Measurements from ENCODE around the gene EYA3. TPM values are rescaled to one million over a fixed set of nuclear protein-coding genes. Genes with fewer than 3 reads are reported as not detected.

EYA3 gene
- total RNA-seq, 3 donors from 2014 or later (not counting 1 experiment from before 2014, with no cell fraction given): 17.7 to 25.2 (median 19.1) TPM

GRCh38 chr1:28037946-28038345, 50.5 kb downstream of the EYA3 start:
- intact Hi-C loops (cut with micrococcal nuclease): no loop called here
- Mint-ChIP-seq H3K4me3 (no peak overlapping the region), H3K36me3 (peaks cover 12% of the 10 kb centered on the region), H3K27ac (no peak overlapping the region), H3K27me3 (ENCODE audit: low read depth in 2 of 2) (no peaks in the 10 kb centered on the region), H3K9me3 (no peaks in the 10 kb centered on the region), H3K4me1 (no peaks in the 10 kb centered on the region)
- TF ChIP-seq CTCF (IDR thresholded peaks at IDR 0.05): no peak
- Histone ChIP-seq H3K9me3 (ENCODE audit: control insufficient read depth, insufficient read depth, low read length) (no peaks in the 10 kb centered on the region), H3K4me1 (ENCODE audit: control insufficient read depth, insufficient read depth, low read length) (no peaks in the 10 kb centered on the region), H3K4me3 (ENCODE audit: low read length) (no peak overlapping the region), H3K36me3 (ENCODE audit: control insufficient read depth, insufficient read depth, low read length) (peaks cover 43% of the 10 kb centered on the region), H3K27ac (ENCODE audit: low read length) (no peak overlapping the region), H3K27me3 (ENCODE audit: control insufficient read depth, insufficient read depth, low read length) (no peaks in the 10 kb centered on the region)
- 92% methylated on average over 8 of the region's 8 CpGs for WGBS (ENCODE audit: insufficient coverage)
- DNase-seq: no peak
- ATAC-seq: no peak

- ATAC-seq: no peak
- TF ChIP-seq CTCF (IDR thresholded peaks at IDR 0.05): no peak
- Mint-ChIP-seq H3K36me3 (peaks cover 12% of the 10 kb centered on the region), H3K27me3 (ENCODE audit: low read depth in 2 of 2) (no peaks in the 10 kb centered on the region), H3K9me3 (no peaks in the 10 kb centered on the region), H3K4me1 (no peaks in the 10 kb centered on the region), H3K4me3 (no peak overlapping the region), H3K27ac (peak overlapping the region in 1 of 2 donors; percentile 17)
- no peak overlapping the region for H3K27ac ChIP-seq (ENCODE audit: low read length)
- intact Hi-C loops (cut with micrococcal nuclease): no loop called here
- H3K4me1 ChIP-seq (ENCODE audit: control insufficient read depth, insufficient read depth, low read length): no peaks in the 10 kb centered on the region
- no peak for DNase-seq
- no peak overlapping the region for H3K4me3 ChIP-seq (ENCODE audit: low read length)
- no peaks in the 10 kb centered on the region for H3K27me3 ChIP-seq (ENCODE audit: control insufficient read depth, insufficient read depth, low read length)
- peaks cover 46% of the 10 kb centered on the region for H3K36me3 ChIP-seq (ENCODE audit: control insufficient read depth, insufficient read depth, low read length)
- no peaks in the 10 kb centered on the region for H3K9me3 ChIP-seq (ENCODE audit: control insufficient read depth, insufficient read depth, low read length)
Measured at GRCh38 chr1:28037206-28037605, 51.2 kb downstream of the EYA3 start.

GRCh38 chr1:28036431-28036830, 52.0 kb downstream of the EYA3 start:
- Mint-ChIP-seq H3K4me3 (no peak overlapping the region), H3K27me3 (ENCODE audit: low read depth in 2 of 2) (no peaks in the 10 kb centered on the region), H3K9me3 (no peaks in the 10 kb centered on the region), H3K27ac (peak overlapping the region in 1 of 2 donors; percentile 17), H3K36me3 (peaks cover 12% of the 10 kb centered on the region), H3K4me1 (no peaks in the 10 kb centered on the region)
- intact Hi-C loops (cut with micrococcal nuclease): no loop called here
- TF ChIP-seq CTCF (IDR thresholded peaks at IDR 0.05): no peak
- H3K36me3 ChIP-seq (ENCODE audit: control insufficient read depth, insufficient read depth, low read length): peaks cover 42% of the 10 kb centered on the region
- H3K4me3 ChIP-seq (ENCODE audit: low read length): no peak overlapping the region
- H3K27me3 ChIP-seq (ENCODE audit: control insufficient read depth, insufficient read depth, low read length): no peaks in the 10 kb centered on the region
- no peaks in the 10 kb centered on the region for H3K9me3 ChIP-seq (ENCODE audit: control insufficient read depth, insufficient read depth, low read length)
- no peak for DNase-seq
- no peak for ATAC-seq
- no peak overlapping the region for H3K27ac ChIP-seq (ENCODE audit: low read length)
- WGBS (ENCODE audit: insufficient coverage): 100% methylated on average over 2 of the region's 2 CpGs
- no peaks in the 10 kb centered on the region for H3K4me1 ChIP-seq (ENCODE audit: control insufficient read depth, insufficient read depth, low read length)

DNA sequence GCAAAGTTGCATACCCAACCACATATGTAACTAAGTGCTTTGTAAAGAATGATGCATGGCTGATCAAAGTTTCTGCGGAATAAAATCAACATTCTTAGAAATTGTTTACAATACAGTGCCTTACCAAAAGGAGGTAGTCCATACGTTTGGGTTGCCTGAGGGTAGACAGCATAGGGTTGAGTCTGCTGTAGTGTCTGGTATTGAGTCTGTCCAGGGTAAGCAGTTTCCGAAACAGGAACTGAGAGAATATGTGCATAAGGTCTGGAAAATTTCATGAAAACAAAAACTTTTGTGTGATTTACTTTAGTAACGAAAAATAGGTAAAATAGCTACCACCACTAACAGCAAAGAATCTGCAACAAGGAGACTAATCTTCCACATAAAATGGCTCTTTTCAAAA, 53.0 kb downstream of the EYA3 start:
- Histone ChIP-seq H3K9me3 (ENCODE audit: control insufficient read depth, insufficient read depth, low read length) (no peaks in the 10 kb centered on the region), H3K4me3 (ENCODE audit: low read length) (no peak overlapping the region), H3K27me3 (ENCODE audit: control insufficient read depth, insufficient read depth, low read length) (no peaks in the 10 kb centered on the region), H3K4me1 (ENCODE audit: control insufficient read depth, insufficient read depth, low read length) (no peaks in the 10 kb centered on the region), H3K36me3 (ENCODE audit: control insufficient read depth, insufficient read depth, low read length) (peaks cover 42% of the 10 kb centered on the region), H3K27ac (ENCODE audit: low read length) (no peak overlapping the region)
- WGBS (ENCODE audit: insufficient coverage): 90% methylated on average over 2 of the region's 4 CpGs
- Mint-ChIP-seq H3K36me3 (peaks cover 7% of the 10 kb centered on the region), H3K9me3 (no peaks in the 10 kb centered on the region), H3K4me3 (no peak overlapping the region), H3K27ac (no peak overlapping the region), H3K27me3 (ENCODE audit: low read depth in 2 of 2) (no peaks in the 10 kb centered on the region), H3K4me1 (no peaks in the 10 kb centered on the region)
- no peak for DNase-seq
- TF ChIP-seq CTCF (IDR thresholded peaks at IDR 0.05): no peak
- no peak for ATAC-seq
- intact Hi-C loops (cut with micrococcal nuclease): no loop called here

Data from natural killer cell (primary cell).